ENCODE data around the gene CCDC177. TPM values are rescaled to one million over a fixed set of nuclear protein-coding genes. Genes with fewer than 3 reads are reported as not detected.

The CCDC177 gene
- total RNA-seq, 6 experiments from 2014 or later: 0.06 to 0.11 (median 0.07) TPM; not detected in 3

DNA sequence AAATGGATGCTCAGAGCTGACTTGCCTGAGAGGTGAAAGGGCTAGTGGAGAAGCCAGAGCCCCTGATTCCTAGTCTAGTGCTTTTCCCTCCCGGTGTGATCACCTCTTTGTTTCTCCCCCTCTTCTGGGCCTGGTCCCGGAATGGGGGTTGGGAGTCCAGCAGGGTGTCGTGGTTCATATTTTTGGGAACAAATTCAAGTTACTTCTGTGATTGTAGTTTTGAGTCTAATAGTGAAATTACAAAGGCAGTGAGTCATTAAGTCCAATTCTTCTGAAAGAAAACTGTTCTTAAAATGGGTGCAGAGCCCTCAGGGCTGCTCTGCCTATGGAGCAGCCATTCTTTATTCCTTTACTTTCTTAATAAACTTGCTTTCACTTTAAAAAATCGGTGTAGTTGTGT, 44.3 kb upstream of the CCDC177 start:
- Histone ChIP-seq H3K36me3 (no peaks in the 10 kb centered on the region), H3K27ac (no peak overlapping the region), H3K9me3 (no peaks in the 10 kb centered on the region), H3K4me1 (peaks cover 0 to 42% (median 28%) of the 10 kb centered on the region in 4 donors), H3K27me3 (no peaks in the 10 kb centered on the region), H3K4me3 (no peak overlapping the region)
- DNase-seq: no peak
- 53% methylated on average over 4 of the region's 4 CpGs for WGBS (ENCODE audit: insufficient coverage, low coverage, low lambda C conversion rate, missing lambda C conversion rate)
- TF ChIP-seq POLR2A (IDR thresholded peaks at IDR 0.05): no peak
- TF ChIP-seq, protein P1, sequence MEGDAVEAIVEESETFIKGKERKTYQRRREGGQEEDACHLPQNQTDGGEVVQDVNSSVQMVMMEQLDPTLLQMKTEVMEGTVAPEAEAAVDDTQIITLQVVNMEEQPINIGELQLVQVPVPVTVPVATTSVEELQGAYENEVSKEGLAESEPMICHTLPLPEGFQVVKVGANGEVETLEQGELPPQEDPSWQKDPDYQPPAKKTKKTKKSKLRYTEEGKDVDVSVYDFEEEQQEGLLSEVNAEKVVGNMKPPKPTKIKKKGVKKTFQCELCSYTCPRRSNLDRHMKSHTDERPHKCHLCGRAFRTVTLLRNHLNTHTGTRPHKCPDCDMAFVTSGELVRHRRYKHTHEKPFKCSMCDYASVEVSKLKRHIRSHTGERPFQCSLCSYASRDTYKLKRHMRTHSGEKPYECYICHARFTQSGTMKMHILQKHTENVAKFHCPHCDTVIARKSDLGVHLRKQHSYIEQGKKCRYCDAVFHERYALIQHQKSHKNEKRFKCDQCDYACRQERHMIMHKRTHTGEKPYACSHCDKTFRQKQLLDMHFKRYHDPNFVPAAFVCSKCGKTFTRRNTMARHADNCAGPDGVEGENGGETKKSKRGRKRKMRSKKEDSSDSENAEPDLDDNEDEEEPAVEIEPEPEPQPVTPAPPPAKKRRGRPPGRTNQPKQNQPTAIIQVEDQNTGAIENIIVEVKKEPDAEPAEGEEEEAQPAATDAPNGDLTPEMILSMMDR (IDR thresholded peaks at IDR 0.05): no peak
- intact Hi-C loops (cut with DNase I): no loop called here
- no peak for ATAC-seq

DNA sequence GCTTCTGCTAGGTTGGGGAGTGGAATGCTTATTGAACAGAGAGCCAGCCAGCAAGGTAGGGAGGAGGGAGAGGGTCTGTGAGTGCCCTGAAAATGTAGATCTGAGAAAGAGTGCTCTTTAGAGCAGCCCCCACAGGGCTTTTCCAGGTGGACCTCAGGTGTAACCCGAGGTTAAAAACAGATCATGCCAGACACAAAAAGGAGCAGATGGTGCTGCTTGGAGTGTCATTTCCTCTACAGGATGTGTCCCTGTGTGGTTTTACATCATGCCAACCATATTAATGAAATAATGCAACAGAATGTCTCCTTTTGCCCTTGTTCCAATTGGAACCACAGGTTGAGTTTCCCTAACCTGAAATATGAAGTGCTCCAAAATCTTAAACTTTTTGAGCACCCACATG, 43.1 kb upstream of the CCDC177 start:
- Histone ChIP-seq H3K4me1 (peaks cover 0 to 48% (median 31%) of the 10 kb centered on the region in 4 donors), H3K9me3 (no peaks in the 10 kb centered on the region), H3K27me3 (no peaks in the 10 kb centered on the region), H3K4me3 (no peak overlapping the region), H3K36me3 (no peaks in the 10 kb centered on the region), H3K27ac (no peak overlapping the region)
- 36% methylated on average over 1 of the region's 1 CpG for WGBS (ENCODE audit: insufficient coverage, low coverage, low lambda C conversion rate, missing lambda C conversion rate)
- no peak for TF ChIP-seq POLR2A (IDR thresholded peaks at IDR 0.05)
- TF ChIP-seq, protein P1 (IDR thresholded peaks at IDR 0.05): no peak
- intact Hi-C loops (cut with DNase I): no loop called here
- no peak for ATAC-seq
- DNase-seq: no peak

DNA sequence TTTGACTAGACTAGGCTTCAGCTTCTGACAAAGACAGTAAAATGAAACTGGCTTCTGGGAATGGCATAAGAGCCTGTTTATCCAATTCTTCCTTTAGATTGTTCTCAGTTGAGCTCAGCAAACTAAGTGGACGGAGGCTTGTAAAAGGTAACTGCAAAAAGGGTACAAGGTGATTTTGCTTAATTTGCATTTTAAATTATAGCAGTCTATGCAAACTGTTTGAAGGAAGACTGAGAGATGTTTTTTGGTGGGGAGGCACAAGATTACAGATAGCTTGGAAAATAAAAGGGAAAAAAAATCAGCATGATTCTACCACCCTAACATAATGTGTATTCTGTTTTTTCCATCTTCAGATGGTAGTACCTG, 41.7 kb upstream of the CCDC177 start:
- 56% methylated on average over 1 of the region's 1 CpG for WGBS (ENCODE audit: insufficient coverage, low coverage, low lambda C conversion rate, missing lambda C conversion rate)
- Histone ChIP-seq H3K4me3 (no peak overlapping the region), H3K27ac (peak overlapping the region; percentile 1 to 72 (median 70)), H3K27me3 (no peaks in the 10 kb centered on the region), H3K36me3 (no peaks in the 10 kb centered on the region), H3K4me1 (peaks cover 0 to 48% (median 31%) of the 10 kb centered on the region in 4 donors), H3K9me3 (no peaks in the 10 kb centered on the region)
- ATAC-seq: no peak
- DNase-seq: no peak
- intact Hi-C loops (cut with DNase I): no loop called here
- no peak for TF ChIP-seq POLR2A (IDR thresholded peaks at IDR 0.05)
- TF ChIP-seq, protein P1 (IDR thresholded peaks at IDR 0.05): no peak

DNA sequence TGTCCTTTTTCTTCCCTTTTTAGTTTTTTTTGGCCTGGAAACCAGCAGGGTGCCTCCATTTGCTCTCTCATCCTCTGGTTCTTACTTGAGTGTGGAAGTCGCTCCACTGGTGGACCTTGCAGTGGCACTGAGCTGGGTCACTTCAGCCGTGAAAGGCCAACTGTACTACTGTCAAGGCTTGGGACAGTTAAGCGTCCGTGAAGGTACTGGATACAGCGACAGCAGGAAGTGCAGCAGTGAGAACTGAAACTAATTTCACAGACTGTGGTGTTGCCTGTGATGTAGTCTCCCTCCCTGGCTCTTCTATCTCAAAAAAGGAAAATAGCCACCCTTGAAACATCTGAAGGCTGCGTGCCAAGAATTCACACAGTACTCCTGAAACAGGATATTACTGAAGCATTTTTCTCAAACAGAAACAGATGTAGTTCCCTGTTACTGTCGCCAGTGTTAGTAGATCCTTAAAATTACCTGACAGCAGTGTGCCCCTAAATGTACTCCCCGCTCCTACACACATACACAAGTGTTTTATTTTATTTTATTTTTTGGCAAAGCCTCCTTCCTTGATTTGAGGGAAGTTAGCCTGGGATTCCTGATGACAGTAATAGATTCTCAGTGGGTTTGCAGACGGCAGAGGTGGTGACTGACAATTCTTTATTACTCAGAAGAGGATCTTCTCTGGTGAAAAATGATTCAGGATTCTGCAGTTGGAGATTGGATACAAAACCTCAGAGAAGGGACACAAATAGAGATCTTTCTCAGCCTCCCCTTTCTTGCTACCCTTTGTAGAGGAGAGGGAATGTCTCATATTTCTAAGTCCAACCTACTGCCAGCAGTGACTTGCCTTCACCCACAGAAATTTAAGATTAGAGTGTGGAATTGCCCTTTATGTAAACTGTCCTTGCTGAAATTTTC, 41.1 kb upstream of the CCDC177 start:
- Histone ChIP-seq H3K36me3 (no peaks in the 10 kb centered on the region), H3K9me3 (no peaks in the 10 kb centered on the region), H3K4me3 (no peak overlapping the region), H3K27ac (peak overlapping the region; percentile 1 to 72 (median 70)), H3K4me1 (peaks cover 0 to 47% (median 30%) of the 10 kb centered on the region in 4 donors), H3K27me3 (no peaks in the 10 kb centered on the region)
- WGBS (ENCODE audit: insufficient coverage, low coverage, low lambda C conversion rate, missing lambda C conversion rate): 25% methylated on average over 8 of the region's 9 CpGs
- TF ChIP-seq POLR2A (IDR thresholded peaks at IDR 0.05): no peak
- TF ChIP-seq, protein P1 (IDR thresholded peaks at IDR 0.05): peak in 1 of 4 donors; percentile 22
- ATAC-seq (peak; percentile 29 to 56 (median 38)), DNase-seq (peak in 2 of 3 donors; percentile 31 to 65)
- intact Hi-C loops (cut with DNase I): no loop called here

Measured in right lobe of liver (tissue), 6 donors.